Vein endothelial cell (primary cell): ENCODE measurements around the gene PLA2G2C. TPM values are rescaled to one million over a fixed set of nuclear protein-coding genes. Genes with fewer than 3 reads are reported as not detected.

ENCODE experiments used
- total RNA-seq: library from RNA; depleted of rRNA; stranded (reverse); fragments of >200 nt; gene quantifications from 2 replicates; pipeline ENCODE4 v1.2.3, GENCODE V29; 2012

Gene PLA2G2C
- total RNA-seq: not detected in 2 replicates

GRCh38 chr1:20185834-20186782 is at the start of gene PLA2G2C, which contains the start of gene UBXN10:
PLA2G2C (minus strand) TSS chr1:20186518; CDS start chr1:20177363, 9,155 bp downstream.
UBXN10 (plus strand) TSS chr1:20186096; CDS start chr1:20190562, 4,466 bp downstream.

GRCh38 chr1:20138961-20139550 is 47.3 kb downstream of the PLA2G2C start, which contains the start of gene PLA2G2F:
PLA2G2F (plus strand) TSS chr1:20139323; CDS start chr1:20139428, 105 bp downstream.

GRCh38 chr1:20119347-20119746 is 67.0 kb downstream of the PLA2G2C start, which contains the start of gene PLA2G2D:
PLA2G2D (minus strand) TSS chr1:20119536; CDS start chr1:20119498, 38 bp downstream.

Other genes with a start within 250 kb of the PLA2G2C start
- not detected in 2 replicates for gene PLA2G2A, start 206.9 kb downstream of the PLA2G2C start, total RNA-seq
- gene PLA2G5, start 116.3 kb downstream of the PLA2G2C start, total RNA-seq: not detected in 2 replicates
- not detected in 2 replicates for gene PLA2G2D, start 67.0 kb downstream of the PLA2G2C start, total RNA-seq
- gene PLA2G2F, start 47.2 kb downstream of the PLA2G2C start, total RNA-seq: not detected in 2 replicates
- under 0.01 TPM in 1 of 2 replicates, not detected in the other for gene UBXN10, start 422 bp downstream of the PLA2G2C start, total RNA-seq
- not detected in 2 replicates for gene VWA5B1, start 104.4 kb upstream of the PLA2G2C start, total RNA-seq